Sigmoid colon (tissue), 7 donors: ENCODE measurements around the gene TAF5L. TPM values are rescaled to one million over a fixed set of nuclear protein-coding genes. Genes with fewer than 3 reads are reported as not detected.
"Not testable (repeated sequence)": the region's sequence is repeated elsewhere in the genome, so short reads cannot be mapped to it uniquely, and the experiment has no call there.

ENCODE experiments used
- DNase-seq: peaks from one replicate; pipeline ENCODE4 v3.0.0-alpha.2; 2019
- H3K27ac ChIP-seq, 4 donors: fragments of 200-600 bp; sonication (generic); one replicate each; pipeline ENCODE4 v1.5.1; 2016 to 2019; ENCODE audit warnings: mild to moderate bottlenecking in 1 of 4
- H3K27me3 ChIP-seq, 3 donors: fragments of 200-600 bp; sonication (generic); one replicate each; pipeline ENCODE4 v1.5.1; 2019; ENCODE audit warnings: mild to moderate bottlenecking in 1 of 3
- H3K36me3 ChIP-seq, 4 donors: fragments of 200-600 bp; sonication (generic); one replicate each; pipeline ENCODE4 v1.5.1; 2016 to 2019
- H3K4me1 ChIP-seq, 4 donors: fragments of 200-600 bp; sonication (generic); one replicate each; pipeline ENCODE4 v1.5.1; 2017 to 2019
- H3K4me3 ChIP-seq, 4 donors: fragments of 200-600 bp; sonication (generic); one replicate each; pipeline ENCODE4 v1.5.1; 2017 to 2019; ENCODE audit warnings: mild to moderate bottlenecking in 2 of 4, moderate library complexity in 1 of 4
- H3K9me3 ChIP-seq, 4 donors: fragments of 200-600 bp in 3 of 4; sonication (generic) in 3 of 4; one replicate each; pipeline versions ENCODE4 v1.5.1 to v1.6.1; 2013 to 2019
- CTCF ChIP-seq, 4 experiments: fragments of 450-650 bp in 3 of 4; fragments of 200-600 bp in 1 of 4; IDR thresholded peaks; one replicate each; pipeline ENCODE4 v1.5.1; 2016 to 2019; ENCODE audit warnings: antibody characterized with exemption in 4 of 4, mild to moderate bottlenecking in 3 of 4, moderate library complexity in 2 of 4
- EP300 ChIP-seq, 4 donors: sonication (generic); formaldehyde crosslinking; IDR thresholded peaks; one replicate each; pipeline ENCODE4 v1.6.1; 2017; ENCODE audit warnings: antibody characterized with exemption in 4 of 4
- POLR2A ChIP-seq, 2 donors: fragments of 450-650 bp; IDR thresholded peaks; one replicate each; pipeline ENCODE4 v1.6.1; 2016; ENCODE audit warnings: antibody characterized with exemption in 2 of 2, mild to moderate bottlenecking in 2 of 2, moderate library complexity in 2 of 2
- POLR2AphosphoS5 ChIP-seq, 4 donors: sonication (generic); formaldehyde crosslinking; IDR thresholded peaks; one replicate each; pipeline ENCODE4 v1.6.1; 2017; ENCODE audit warnings: antibody characterized with exemption in 4 of 4
- WGBS, 2 donors: extraction: QIAGEN DNeasy Blood & Tissue Kit; methylation state at CpG; one replicate each; pipeline ENCODE4 v1.1.7; 2013; 5-methylcytosine and 5-hydroxymethylcytosine counted together
- intact Hi-C: fragments of 100-400 bp; cut with DNase I; formaldehyde crosslinking; loops from one replicate; pipeline ENCODE4 v1.15.1; 2023
- polyA plus RNA-seq, 3 donors: library from polyadenylated mRNA; stranded (reverse); fragments of 200-250 nt; gene quantifications; one replicate each; pipeline ENCODE4 v1.2.3, GENCODE V29; 2013
- total RNA-seq, 4 donors: library from RNA; depleted of rRNA; stranded (reverse); fragments of >200 nt; gene quantifications; one replicate each; pipeline ENCODE4 v1.1.0, GENCODE V29; 2016
- donor health status: healthy with polysubstance abuse.
- donor health status: Bipolar disorder and iron deficiency.
- donor health status: healthy.

TAF5L gene
- total and polyA plus RNA-seq, 7 donors, result 10.6 to 18.0 (median 13.0) TPM

DNA sequence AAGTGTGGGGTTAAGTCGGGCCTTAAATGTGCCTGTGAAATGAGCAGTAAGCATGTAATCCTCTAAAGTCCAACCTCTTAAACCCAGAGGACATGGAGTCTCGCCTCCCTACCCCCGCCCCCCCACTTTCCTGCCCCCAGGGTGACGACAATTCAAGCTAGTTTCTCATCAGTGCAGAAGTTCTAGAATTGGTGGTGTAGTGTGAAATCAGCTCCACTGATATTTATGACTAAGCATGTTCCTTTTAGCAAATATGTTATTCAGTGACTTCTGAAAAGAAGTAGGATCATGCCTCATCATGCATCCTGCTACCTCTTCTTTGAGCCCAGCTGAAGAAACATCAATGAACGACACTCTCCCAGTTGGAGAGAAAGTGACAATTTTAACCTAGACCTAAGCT, 64.8 kb downstream of the TAF5L start:
- Histone ChIP-seq H3K4me3 (no peak overlapping the region), H3K27ac (peak overlapping the region in 3 of 4 donors; percentile 9 to 92 (median 85)), H3K27me3 (no peaks in the 10 kb centered on the region), H3K4me1 (peaks cover 0 to 52% (median 38%) of the 10 kb centered on the region in 4 donors), H3K36me3 (no peaks in the 10 kb centered on the region), H3K9me3 (no peaks in the 10 kb centered on the region)
- WGBS, 2 donors, result 90% methylated on average over 5 of the region's 5 CpGs
- no peak for DNase-seq
- intact Hi-C loops, result no loop called here
- no peak for TF ChIP-seq CTCF (IDR thresholded peaks at IDR 0.05)
- TF ChIP-seq POLR2A (IDR thresholded peaks at IDR 0.05), result no peak
- TF ChIP-seq POLR2AphosphoS5 (IDR thresholded peaks at IDR 0.05), result no peak
- no peak for TF ChIP-seq EP300 (IDR thresholded peaks at IDR 0.05)

- WGBS, 2 donors, result 91 to 94% methylated on average over 15 of the region's 15 CpGs
- DNase-seq, H3K27me3 ChIP-seq, H3K36me3 ChIP-seq, H3K9me3 ChIP-seq, H3K4me3 ChIP-seq, intact Hi-C loops: not testable (repeated sequence)
- Histone ChIP-seq H3K4me1 (peaks cover 0 to 54% (median 46%) of the 10 kb centered on the region in 4 donors), H3K27ac (peak overlapping the region in 2 of 4 donors; percentile 92 to 95)
These were observed 65.8 kb downstream of the TAF5L start for GRCh38 chr1:229560124-229560523.

GRCh38 chr1:229559336-229559801, 66.6 kb downstream of the TAF5L start:
- peaks cover 0 to 58% (median 47%) of the 10 kb centered on the region in 4 donors for H3K4me1 ChIP-seq
- not testable (repeated sequence) for H3K9me3 ChIP-seq
- TF ChIP-seq EP300 (IDR thresholded peaks at IDR 0.05), result peak in 1 of 4 donors; percentile 6

GRCh38 chr1:229558460-229559335, 67.2 kb downstream of the TAF5L start, which contains the start of gene ABCB10:
TSS of gene ABCB10 (minus strand) at chr1:229558707. CDS start at chr1:229558652, 55 bp downstream.
- Histone ChIP-seq H3K27me3 (no peaks in the 10 kb centered on the region), H3K36me3 (no peaks in the 10 kb centered on the region), H3K9me3 (no peaks in the 10 kb centered on the region), H3K4me1 (peaks cover 0 to 59% (median 45%) of the 10 kb centered on the region in 4 donors), H3K4me3 (peak within 1 kb of the TSS; percentile 75 to 98 (median 82)), H3K27ac (peak within 1 kb of the TSS; percentile 92 to 99 (median 94))
- TF ChIP-seq EP300 (IDR thresholded peaks at IDR 0.05) (peak in 1 of 4 donors; percentile 61), CTCF (IDR thresholded peaks at IDR 0.05) (peak; percentile 57 to 75 (median 66)), POLR2AphosphoS5 (IDR thresholded peaks at IDR 0.05) (peak; percentile 83 to 91 (median 87)), POLR2A (IDR thresholded peaks at IDR 0.05) (peak; percentile 27 to 69)
- intact Hi-C loops, result loop anchor here (1.0 to 2.0 kb wide), 3 partner anchors 38 to 68 kb away; partner anchors contain the start of genes NUP133, TAF5L and URB2
- 0% methylated on average over 109 of the region's 109 CpGs for WGBS, 2 donors
- peak; percentile 98 for DNase-seq

More at GRCh38 chr1:229559336-229559801, 66.6 kb downstream of the TAF5L start:
- intact Hi-C loops, result loop anchor here (1.0 to 2.0 kb wide), 3 partner anchors 37 to 67 kb away; partner anchors contain the start of genes NUP133, TAF5L and URB2
- not testable (repeated sequence) for H3K27me3 ChIP-seq, DNase-seq, H3K36me3 ChIP-seq
- peak overlapping the region; percentile 92 to 99 (median 94) for H3K27ac ChIP-seq
- peak overlapping the region; percentile 75 to 98 (median 82) for H3K4me3 ChIP-seq
- WGBS, 2 donors, result 9 to 29% methylated on average over 20 of the region's 20 CpGs

DNA sequence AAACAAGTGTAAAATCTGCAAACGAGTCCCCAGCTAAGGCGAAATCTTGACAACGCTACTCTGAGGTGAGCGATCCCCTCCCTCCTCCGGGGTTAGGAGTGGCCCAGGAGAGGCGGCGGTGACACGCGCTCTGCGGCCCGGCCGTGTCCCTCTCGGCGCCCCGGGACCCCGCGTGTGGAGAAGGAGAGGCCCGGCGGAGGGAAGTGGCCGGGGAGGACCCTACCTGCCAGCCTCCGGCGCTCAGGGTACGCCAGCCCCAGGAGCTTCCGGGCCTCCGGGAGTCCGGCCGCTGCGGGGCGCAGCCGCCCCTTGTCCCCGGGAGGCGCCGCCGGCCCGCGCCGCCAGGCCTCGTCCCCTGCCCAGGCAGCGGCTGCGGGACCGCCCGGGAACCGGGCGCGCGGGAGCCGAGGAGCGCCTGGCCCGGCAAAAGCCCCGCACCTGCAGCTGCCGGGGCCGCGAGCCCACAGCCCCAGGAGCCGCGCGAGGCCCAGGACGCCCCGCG, 68.0 kb downstream of the TAF5L start:
- H3K4me3 ChIP-seq, result peak overlapping the region; percentile 75 to 98 (median 82)
- peaks cover 0 to 59% (median 40%) of the 10 kb centered on the region in 4 donors for H3K4me1 ChIP-seq
- TF ChIP-seq CTCF (IDR thresholded peaks at IDR 0.05) (no peak), POLR2A (IDR thresholded peaks at IDR 0.05) (no peak), POLR2AphosphoS5 (IDR thresholded peaks at IDR 0.05) (no peak), EP300 (IDR thresholded peaks at IDR 0.05) (no peak)
- H3K27ac ChIP-seq, result peak overlapping the region; percentile 92 to 99 (median 94)
- H3K27me3 ChIP-seq, result no peaks in the 10 kb centered on the region
- WGBS, 2 donors, result 0% methylated on average over 59 of the region's 59 CpGs
- intact Hi-C loops, result loop anchor here (2.0 kb wide), 2 partner anchors 39 to 49 kb away; partner anchors contain the start of gene NUP133
- peak; percentile 75 for DNase-seq
- H3K36me3 ChIP-seq, result no peaks in the 10 kb centered on the region
- H3K9me3 ChIP-seq, result no peaks in the 10 kb centered on the region
